HG03175 (cell line): ENCODE results near the gene ARVCF.

Experiments
- ATAC-seq: cut with Tn5 transposase; IDR thresholded peaks from one replicate; pipeline ENCODE4 v1.9.1; 2021; ENCODE audit warnings: mild to moderate bottlenecking, moderate library complexity; ENCODE audit not compliant: unreplicated experiment

The ARVCF gene

GRCh38 chr22:19976671-19977070 is 40.0 kb downstream of the ARVCF start:
- no peak for ATAC-seq

- no peak for ATAC-seq
These were observed 41.0 kb downstream of the ARVCF start for GRCh38 chr22:19975707-19976035.

GRCh38 chr22:19974935-19975706 is 41.5 kb downstream of the ARVCF start:
- ATAC-seq = no peak

- ATAC-seq = no peak
These were observed 42.3 kb downstream of the ARVCF start for GRCh38 chr22:19974268-19974861.

- ATAC-seq = no peak
These were observed 42.9 kb downstream of the ARVCF start for GRCh38 chr22:19973551-19974267.

GRCh38 chr22:19972652-19973550 is 43.7 kb downstream of the ARVCF start:
- no peak for ATAC-seq

- no peak for ATAC-seq
These were observed 44.4 kb downstream of the ARVCF start for GRCh38 chr22:19972251-19972650.

- ATAC-seq = no peak
These were observed 45.1 kb downstream of the ARVCF start for GRCh38 chr22:19971276-19972124.

- ATAC-seq = no peak
These were observed 45.9 kb downstream of the ARVCF start for GRCh38 chr22:19970479-19971275.

GRCh38 chr22:19970031-19970478 is 46.6 kb downstream of the ARVCF start:
- no peak for ATAC-seq

GRCh38 chr22:19969141-19969928 is 47.3 kb downstream of the ARVCF start:
- no peak for ATAC-seq

- no peak for ATAC-seq
These were observed 48.2 kb downstream of the ARVCF start for GRCh38 chr22:19968450-19968891.

GRCh38 chr22:19967850-19968449 is 48.7 kb downstream of the ARVCF start:
- no peak for ATAC-seq

- ATAC-seq = no peak
These were observed 49.5 kb downstream of the ARVCF start for GRCh38 chr22:19966908-19967750.

- no peak for ATAC-seq
These were observed 50.6 kb downstream of the ARVCF start for GRCh38 chr22:19965771-19966709.
